ENCODE measurements around the gene PLD6.

Gene PLD6

DNA sequence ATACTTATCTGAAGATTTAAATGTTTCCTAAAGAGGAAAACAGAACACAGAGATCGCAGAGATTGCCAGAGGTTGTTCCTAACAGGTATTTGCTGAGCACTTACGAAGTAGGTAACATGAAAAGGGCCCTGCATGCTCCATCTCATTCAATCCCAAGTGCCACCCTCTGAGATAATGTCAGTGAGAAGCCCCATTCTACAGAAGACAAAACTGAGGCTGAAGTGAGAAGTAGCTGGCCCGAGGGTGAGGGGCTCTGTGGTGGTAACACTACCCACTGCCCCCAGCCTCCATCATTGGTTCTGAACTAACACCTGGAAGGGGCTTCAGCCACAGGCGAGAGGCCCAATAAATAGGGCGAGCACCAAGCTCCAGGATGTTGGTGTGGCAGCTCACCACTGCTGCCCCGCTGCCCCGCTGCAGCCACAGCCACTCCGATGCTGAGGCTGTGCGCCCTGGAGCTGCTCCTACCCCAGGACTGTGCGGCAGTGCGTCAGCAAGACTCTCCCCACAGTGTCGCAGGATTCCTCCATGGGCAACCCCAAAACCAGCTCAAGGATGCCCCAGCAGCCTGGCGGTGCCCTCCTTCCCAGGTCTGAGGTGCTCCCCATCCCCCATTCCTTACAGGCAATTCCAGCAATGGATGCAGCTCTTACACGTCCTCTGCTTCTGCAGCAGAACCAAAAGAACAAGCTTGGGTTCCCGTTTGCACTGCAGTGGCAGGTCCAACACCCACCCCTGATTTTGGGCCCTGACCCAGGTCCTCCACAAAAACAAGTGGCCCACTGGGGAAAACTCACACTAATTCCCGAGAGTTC is 20.5 kb upstream of the PLD6 start:
- DNase-seq, result no peak

DNA sequence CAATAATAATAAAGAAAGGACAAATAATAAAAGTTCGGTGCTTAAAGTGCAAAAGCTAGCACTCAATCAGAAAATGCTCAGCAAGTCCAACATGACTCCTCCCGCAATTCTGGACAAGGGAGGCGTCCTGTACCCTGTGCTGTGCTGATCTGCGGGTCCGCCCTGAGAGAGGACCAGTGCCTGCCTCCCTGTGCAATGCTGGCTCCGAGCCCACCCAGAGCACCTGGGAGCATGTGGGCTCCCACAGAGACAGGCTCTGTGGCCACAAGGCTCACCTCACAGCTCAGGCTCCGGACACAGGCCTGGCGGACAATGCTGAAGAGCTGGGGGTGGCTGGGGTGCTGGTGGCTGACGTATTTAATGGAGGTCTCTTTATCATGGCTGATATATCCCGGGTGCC is 19.8 kb upstream of the PLD6 start:
- DNase-seq, result no peak

DNA sequence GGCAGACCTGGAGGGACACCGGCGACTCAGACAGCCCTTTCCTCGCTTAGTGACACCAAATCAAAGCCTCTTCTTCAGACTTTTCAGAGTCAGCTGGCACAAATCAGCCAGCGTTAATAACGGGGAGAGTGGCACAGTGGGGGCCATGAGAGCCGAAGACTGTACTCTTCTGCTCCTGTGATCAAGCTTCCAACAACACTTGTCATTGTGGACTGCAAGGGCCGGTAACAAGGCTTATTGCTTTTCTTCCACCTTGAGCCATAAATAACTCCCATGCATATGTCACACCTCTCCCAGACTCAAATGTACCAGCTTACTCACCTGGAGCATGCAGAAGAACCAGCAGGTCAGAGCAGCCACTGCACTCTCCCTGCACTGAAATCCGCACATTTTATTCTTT is 18.0 kb upstream of the PLD6 start:
- no peak for DNase-seq

DNA sequence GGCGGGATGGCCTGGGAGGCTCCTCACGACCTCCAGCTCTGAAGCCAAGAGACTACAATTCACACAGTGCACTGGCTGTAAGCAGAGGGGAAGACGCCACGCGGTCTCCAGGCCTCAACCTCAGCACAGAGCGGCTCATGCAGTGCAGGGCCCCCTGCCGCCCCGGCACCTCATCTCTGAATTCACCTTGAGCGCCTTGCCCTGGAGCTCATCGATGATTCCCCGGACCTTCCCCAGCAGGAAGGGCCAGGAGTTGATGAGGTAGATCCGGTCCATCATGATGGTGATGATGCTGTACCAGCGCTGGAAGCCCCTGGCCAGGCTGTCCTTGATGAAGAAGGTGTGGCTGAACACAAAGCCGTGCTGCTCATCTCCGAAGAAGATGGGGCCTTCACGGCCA is 17.6 kb upstream of the PLD6 start:
- DNase-seq, result no peak

DNA sequence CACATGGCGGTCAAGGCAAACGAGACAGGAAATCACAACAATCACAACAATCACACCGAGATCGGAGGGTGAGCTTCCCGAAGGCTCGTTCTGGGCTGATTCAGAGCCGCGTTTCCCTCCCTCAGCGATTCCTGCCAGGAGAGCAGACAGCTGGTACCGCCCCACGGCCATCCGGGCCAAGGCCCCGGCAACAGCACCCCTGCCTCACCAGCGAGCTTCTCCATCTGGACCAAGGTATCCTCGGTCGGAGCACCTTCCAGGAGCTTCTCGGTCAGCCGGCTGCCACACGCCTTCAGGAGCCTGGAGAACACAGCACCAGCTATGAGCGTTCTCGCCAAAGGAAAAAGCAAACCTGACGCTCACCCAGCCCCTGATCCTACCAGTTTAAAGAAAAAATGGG is 15.2 kb upstream of the PLD6 start:
- DNase-seq, result no peak

DNA sequence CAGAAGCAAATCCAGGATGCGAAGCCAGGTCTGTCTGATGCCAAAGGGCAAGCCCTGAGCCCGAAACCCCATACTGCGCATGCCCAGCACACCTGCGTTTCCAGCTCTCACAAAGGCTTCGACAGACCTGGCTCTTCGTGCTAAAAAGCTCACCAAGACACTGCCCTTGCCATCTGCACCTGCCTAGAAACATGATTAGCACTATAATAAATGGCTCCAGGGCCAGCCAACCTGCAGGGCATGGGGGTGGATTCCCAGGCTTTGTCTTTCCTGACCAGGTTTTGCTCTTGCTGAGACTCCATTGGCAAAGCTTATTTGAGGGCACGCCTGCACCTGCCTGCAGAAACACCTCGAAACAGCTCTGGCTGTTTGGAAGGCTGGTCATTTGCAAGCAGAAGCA is 14.4 kb upstream of the PLD6 start:
- DNase-seq, result no peak

DNA sequence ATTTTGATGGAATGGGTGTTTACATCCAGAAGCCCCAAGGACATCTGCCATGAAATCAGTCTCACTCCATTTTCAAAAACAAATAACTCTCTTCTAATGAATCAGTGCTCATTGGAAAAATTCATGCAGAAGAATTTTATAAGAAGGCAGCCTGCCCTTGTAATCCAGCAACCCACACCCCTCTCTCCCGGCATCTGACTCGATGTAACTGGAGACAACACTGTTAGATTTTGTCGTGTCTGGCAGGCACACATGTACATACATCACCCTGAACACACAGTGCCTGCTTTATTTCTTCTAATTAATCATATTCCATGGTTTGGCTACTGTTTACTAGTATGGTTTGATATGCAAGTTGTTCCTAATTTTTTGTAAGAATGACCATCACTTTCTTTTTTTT is 11.9 kb upstream of the PLD6 start:
- DNase-seq, result no peak

DNA sequence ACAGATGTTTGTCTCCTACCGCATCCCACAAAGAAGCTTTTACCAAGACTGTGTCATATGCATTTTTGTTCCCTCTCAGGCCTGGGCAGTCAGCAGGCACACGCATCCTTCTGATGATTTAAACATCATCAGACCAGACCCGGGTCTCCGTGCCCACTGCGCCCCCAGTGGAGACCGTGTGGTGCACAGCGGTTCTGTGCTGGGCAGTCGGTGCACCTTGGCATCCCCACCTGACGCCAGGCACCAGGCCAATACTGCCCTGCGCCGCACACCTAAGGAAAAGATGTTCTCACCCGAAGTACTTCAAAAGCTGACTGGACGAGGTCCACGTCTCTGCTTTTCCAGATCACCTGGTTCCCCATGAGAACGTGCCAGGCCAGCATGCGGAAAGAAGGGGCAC is 10.6 kb upstream of the PLD6 start:
- no peak for DNase-seq

DNA sequence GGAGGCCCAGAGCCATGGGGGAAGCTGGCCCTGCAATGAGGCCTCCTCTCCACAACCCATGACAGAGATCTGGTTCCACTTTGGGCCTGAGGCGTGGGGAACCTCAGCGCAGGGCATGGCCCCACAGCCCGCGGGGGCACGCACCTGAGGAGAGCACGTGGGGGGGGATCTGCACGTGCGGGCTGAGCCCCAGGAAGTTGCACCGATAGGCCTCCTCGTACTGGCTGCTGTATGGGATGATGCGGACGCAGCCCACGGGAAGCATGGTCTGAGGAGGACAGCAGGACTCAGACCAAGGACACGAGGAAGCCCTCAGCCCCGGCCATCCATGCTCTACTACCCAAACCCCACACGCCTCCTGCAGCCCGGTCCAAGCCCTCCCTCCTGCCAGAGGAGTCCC is 10.1 kb upstream of the PLD6 start:
- DNase-seq, result no peak

DNA sequence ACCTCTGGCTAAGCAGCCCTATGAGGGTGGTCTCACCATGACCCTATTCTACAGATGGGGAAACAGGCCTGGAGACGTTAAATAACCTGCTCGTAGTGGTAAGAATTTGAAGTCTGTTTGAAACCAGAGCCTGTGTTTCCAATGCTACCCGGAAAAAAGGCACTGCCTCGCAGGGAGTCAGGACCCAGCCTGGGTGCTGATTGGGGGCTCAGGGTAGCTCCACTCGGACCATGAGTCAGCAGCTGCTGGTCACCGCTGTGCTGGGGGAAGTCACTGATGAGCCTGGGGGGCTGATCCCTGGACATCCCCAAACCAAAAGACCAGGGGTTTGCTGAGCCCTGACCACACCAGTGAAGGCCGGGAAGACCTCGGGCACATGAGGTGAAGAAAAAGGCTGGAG is 9.4 kb upstream of the PLD6 start:
- DNase-seq, result no peak

DNA sequence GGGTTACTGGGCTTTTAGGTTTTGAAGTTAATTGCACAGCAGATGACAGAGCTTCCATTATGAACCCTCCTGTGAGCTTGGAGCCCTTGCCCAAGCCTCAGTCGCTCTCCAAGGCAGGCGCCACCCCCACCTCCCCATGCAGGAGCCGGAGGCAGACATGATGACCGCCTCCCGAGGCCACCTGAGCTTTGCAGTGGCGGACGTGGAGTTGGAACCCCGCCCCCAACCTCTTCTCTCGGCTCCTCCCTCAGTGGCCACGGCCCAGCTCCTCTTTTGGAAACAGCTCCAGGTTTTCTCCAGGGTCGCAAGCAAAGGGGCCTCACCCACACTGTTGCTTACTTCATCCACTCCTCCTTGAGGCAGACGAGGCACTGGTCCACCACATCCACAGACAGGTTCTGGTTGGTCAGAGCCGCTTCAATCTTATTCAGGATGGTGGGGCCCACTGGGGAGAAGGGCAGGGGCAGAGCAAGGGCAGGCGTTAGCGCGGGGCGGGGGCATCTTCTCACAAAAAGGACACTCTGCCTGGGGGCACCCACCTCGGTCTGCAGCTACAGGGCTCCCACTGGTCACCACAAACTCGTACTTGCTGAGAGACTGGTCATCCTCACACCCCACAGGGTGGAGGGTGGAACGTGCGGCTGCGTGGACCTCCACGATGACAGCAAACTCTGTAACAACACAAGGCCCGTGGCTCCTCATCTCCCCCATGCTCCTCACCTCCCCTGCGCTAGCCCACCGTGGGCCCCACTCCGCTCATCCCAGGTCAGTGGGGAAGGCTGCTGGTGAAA is 8.7 kb upstream of the PLD6 start:
- no peak for DNase-seq

DNA sequence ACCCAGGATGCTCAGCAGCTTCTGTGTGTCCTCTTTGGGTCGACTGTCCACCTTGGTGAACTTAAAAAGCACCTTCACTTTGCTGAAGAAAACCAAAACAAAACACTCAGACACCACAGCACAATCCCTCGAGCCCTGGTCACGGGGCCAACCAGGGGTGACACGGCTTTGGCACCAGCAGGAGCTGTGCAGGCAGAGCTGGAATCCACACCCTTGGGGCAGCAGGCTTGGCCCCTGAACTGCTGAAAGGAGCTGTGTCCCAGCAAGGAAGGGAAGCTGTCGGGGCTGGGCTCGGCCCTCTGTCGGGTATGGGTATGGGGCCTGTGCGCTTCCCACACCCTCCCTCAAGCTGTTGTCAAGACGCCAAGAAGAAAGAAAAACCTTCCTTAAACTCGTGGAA is 7.6 kb upstream of the PLD6 start:
- DNase-seq, result no peak

DNA sequence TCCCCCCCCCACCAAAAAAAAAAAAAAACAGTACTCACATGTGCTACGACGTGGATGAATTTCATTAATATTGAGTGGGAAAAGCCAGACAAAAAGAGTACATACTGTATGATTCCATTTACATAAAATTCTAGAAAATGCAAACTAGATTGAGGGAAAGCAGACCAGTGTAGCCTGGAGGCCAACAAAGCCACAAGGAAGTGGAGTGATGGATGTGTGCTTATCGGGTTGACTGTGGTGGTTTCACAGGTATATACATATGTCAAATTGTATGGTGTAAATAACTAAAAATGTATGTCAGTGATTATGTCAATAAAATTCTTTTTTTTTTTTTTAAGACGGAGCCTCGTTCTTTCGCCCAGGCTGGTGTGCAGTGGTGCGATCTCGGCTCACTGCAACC is 1.9 kb upstream of the PLD6 start:
- no peak for DNase-seq

DNA sequence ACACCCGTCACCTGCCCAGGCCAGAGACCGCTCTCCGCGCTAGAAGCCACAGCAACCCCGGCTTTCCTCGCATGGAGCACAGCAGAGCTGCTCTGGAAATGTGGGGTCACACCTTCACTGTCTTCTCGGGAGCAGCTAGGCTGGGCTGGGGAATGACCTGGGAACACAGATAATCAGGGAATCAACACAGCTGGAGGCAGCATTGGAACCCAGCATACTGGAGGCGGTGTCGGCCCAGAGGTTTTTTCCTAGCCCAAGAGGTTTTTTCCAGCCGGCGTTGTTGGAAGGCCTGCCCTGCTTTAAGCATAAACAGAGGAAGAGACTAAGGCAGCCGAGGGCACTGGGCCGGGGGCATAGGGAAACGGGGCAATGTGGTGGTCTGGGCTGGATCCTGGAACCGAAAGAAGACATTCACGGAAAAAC is 791 bp upstream of the PLD6 start:
- no peak for DNase-seq

DNA sequence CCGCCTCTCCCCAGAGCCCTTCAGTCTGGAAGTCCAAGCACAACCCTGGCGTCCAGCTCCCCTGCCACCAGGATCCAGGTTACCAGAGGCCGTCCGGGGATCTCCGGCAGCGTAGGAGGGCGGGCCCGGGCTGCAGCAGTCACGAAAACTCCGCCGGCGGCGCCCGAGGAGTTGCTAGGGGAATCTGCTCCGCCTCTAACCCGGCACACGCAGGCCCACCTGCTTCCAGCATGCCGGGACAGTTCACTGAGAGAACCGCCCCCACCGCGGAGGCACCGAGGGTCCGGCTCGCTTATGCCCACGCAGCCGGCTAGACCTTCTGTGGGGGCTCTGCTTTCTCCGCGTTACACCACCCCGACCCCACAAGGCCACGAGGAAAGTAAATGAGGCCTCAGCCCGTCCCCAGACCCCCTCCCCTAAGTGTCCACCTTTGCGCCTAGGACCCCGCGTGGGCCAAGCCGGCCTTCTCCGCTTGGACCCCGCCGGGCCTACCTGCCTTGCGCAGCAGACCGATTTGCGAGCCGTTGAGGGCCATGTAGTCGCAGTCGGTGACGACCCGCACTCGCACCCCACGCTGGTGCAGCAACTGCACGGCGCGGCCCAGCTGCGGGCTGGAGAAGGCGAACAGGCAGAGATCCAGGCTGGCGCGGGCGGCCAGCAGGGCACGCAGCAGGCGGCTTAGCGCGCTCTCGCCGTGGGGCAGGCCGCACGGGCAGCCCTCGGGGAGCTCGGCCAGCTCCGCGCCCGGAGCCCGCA is 587 bp downstream of the PLD6 start:
- peak; percentile 27 for DNase-seq

DNA sequence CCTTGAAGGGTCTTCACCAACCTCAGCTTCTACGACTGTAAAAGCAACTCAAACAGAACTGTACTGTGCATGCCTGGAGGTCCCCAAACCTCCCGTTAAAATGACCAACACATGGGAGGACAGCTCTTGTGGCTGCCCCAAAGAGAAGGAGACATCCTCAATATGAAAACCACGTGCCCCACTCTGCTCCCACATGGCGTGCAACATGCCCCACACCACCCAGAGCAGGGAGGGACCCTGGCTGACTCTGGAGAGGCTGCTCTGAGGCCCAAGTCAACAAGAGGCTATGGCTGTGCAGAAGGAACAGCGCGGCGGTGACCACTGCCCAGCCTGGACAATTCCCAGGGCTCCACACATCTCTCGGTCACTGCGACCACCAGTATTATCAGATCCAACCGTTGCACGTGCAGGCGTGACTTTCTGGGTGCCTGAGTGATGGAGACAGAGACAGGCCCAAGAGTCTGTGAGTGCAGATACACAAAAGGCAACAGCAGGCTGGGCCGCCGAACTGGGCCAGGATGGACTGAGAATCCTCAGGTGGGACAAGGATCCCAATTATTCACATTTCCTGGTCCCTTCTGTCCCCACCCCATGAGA is 1.4 kb downstream of the PLD6 start:
- no peak for DNase-seq

DNA sequence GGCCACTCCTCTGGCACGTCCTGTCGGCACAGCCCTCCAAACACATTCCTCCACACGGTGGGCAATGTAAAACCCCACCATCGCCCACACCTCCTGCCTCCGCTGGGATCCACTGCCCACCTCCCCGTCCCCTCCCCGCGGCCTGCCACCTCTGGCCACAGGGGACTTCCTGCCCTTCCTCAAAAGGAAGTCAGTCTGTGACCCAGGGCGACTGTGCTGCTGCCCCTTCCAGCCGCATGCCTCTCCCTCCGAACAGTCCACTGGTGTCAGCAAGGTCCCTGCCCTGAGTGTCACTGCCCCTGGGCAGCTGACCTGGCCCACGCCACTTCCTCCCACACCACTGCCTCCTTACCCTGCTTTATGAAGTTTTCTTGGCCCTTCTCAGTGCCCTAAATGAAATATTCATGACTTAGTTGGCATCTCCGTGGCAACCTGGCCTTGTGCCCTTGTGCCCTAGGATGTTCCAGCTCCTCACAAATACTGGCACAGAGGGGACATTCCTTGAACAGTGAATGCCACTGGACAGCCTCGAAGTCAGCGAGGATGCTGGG is 2.0 kb downstream of the PLD6 start:
- no peak for DNase-seq

DNA sequence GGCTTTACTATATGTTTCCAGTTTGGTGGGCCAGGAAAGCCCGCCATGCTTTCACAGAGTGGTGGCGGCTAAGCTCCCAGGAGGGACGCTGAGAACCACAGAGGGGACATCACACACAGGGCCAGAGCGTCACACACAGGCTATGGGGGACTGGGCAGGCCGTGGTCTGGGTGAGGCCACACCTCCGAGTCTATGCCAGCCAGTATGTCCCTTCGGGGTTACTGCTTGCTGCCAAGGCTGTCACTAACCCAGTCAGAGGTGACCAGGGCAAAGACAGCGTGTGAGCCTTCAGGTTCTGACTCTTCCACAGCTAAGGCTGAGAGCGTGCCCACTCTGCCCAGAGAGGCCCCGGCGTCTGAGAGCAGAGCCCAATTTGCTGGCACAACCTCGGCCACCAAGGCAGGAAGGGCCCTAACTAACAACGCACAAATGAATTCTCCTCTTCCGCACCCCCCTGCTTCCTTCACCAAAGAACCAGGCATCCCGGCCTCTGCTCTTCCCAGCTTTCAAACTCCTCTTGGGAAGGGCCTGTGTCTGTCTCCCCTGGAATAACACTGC is 2.9 kb downstream of the PLD6 start:
- no peak for DNase-seq

DNA sequence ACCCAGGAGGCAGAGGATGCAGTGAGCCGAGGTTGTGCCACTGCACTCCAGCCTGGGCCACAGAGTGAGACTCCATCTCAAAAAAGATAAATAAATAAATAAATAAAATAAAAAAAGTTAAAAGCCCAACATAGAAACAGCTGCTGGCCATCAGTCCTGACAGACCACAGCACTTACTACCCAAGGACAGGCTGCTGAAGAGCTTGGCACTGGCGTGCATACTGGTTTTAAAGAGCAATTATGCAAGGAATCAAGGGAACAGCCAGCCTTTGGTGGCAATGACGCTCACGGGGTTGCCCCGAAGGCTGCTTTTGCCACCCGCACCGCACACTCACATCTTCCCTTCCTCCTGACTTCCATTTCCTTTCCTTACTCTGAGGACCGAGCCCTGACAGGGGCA is 4.2 kb downstream of the PLD6 start:
- no peak for DNase-seq

DNA sequence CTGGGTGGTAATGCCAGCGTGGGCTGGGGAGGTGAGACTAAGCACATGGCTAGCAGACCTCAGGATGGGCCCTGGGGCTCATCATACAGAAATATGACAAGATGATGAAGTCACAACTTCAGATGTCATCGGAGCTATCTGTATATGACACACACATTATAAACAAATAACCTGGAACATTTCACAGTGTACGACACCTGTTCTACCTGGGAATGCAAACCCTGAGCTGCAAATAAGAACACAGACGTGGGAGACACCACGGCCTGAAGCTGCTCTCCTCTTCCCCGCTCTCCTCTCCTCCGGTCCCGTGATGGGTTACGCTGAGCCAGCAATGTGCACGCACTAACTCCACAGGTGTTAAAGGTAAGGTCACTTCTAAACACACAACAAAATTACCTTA is 4.9 kb downstream of the PLD6 start:
- DNase-seq, result no peak

DNA sequence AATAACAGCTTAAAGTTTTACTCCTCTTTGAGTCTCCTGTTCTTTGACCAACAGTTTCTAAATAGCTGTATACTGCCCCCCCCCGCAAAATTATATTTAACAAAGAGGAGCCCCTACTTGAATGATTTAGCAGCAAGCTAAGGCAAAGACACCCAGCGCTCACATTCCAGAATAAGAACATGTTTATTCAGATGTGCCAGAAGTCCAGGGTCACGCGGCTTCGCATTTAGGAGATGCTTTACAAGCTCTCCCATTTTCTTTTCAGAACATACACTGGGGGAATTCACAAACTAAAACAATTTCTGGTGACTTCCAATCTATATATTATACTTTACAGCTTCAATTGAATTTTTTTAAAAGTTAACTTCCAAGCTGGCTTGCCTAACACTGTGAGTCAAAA is 5.3 kb downstream of the PLD6 start:
- DNase-seq, result no peak

DNA sequence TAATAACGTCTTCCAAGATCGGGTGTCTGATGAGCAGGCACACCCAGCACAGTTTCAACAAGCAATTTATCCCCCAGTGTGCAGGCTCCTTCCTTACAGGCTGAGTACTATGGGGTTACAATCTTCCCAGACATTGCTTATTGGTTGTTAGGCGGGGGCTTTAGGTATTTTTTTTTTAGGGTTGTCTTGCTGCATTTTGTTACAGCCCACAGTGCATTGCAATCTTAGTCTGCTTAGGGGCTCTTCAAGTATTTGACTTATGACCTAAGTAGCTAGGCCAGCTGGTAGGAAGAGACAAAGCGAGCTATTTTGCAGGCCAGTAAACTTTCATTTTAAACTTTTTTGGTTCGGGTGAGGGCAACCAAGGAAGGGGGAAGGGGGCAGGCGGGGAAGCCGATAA is 5.8 kb downstream of the PLD6 start:
- DNase-seq, result no peak

DNA sequence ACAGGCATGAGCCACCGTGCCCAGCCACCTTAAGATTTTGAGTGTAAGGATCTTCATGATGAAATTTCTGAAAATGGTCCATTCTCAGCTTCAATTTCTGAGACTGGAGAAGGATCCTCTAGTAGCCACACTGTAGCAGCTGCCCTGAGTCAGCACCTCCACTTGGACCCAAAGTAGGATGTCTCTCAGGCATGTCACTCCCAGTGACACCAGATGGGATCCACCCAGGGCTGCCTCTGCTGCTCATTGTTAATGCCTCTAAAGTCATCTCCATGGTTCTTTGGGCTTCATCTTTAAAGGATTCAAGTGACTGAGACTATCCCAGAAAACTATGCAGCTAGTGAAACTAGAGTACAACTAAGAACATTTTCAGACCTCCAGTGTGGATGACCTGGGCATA is 7.9 kb downstream of the PLD6 start:
- DNase-seq, result no peak
